HG03045 (cell line): Measurements from ENCODE around the gene CYTIP.
"Not testable (repeated sequence)": the region's sequence is repeated elsewhere in the genome, so short reads cannot be mapped to it uniquely, and the experiment has no call there.

Experiments
- ATAC-seq: cut with Tn5 transposase; IDR thresholded peaks from one replicate; pipeline ENCODE4 v1.9.1; 2021; ENCODE audit warnings: mild to moderate bottlenecking, moderate library complexity; ENCODE audit not compliant: unreplicated experiment

Gene CYTIP

GRCh38 chr2:157427003-157427921, 16.6 kb downstream of the CYTIP start:
- ATAC-seq, result no peak

- no peak for ATAC-seq
Measured at GRCh38 chr2:157426477-157426994, 17.4 kb downstream of the CYTIP start.

GRCh38 chr2:157424374-157424773, 19.5 kb downstream of the CYTIP start:
- ATAC-seq, result no peak

- ATAC-seq, result no peak
Measured at GRCh38 chr2:157421964-157422363, 21.9 kb downstream of the CYTIP start.

- no peak for ATAC-seq
Measured at GRCh38 chr2:157421331-157421944, 22.5 kb downstream of the CYTIP start.

- peak; percentile 53 for ATAC-seq
Measured at GRCh38 chr2:157420771-157421323, 23.0 kb downstream of the CYTIP start.

GRCh38 chr2:157419031-157419575, 24.8 kb downstream of the CYTIP start:
- no peak for ATAC-seq

- ATAC-seq, result no peak
Measured at GRCh38 chr2:157418239-157418641, 25.6 kb downstream of the CYTIP start.

- ATAC-seq, result no peak
Measured at GRCh38 chr2:157415591-157416101, 28.2 kb downstream of the CYTIP start.

- ATAC-seq, result peak; percentile 8
Measured at GRCh38 chr2:157414050-157414449, 29.8 kb downstream of the CYTIP start.

GRCh38 chr2:157413326-157414035, 30.4 kb downstream of the CYTIP start:
- ATAC-seq, result peak; percentile 79

GRCh38 chr2:157411624-157412336, 32.1 kb downstream of the CYTIP start:
- ATAC-seq, result no peak

GRCh38 chr2:157405398-157405797, 38.5 kb downstream of the CYTIP start:
- not testable (repeated sequence) for ATAC-seq

- ATAC-seq, result peak; percentile 74
Measured at GRCh38 chr2:157404363-157404762, 39.5 kb downstream of the CYTIP start.

GRCh38 chr2:157402801-157403485, 40.9 kb downstream of the CYTIP start:
- ATAC-seq, result not testable (repeated sequence)

- ATAC-seq, result no peak
Measured at GRCh38 chr2:157395811-157396210, 48.1 kb downstream of the CYTIP start.

- ATAC-seq, result no peak
Measured at GRCh38 chr2:157394928-157395327, 49.0 kb downstream of the CYTIP start.

GRCh38 chr2:157393348-157393747, 50.5 kb downstream of the CYTIP start:
- no peak for ATAC-seq

GRCh38 chr2:157388827-157389226, 55.1 kb downstream of the CYTIP start:
- ATAC-seq, result no peak
